GM12878 (cell line): ENCODE measurements around the gene SCMH1. TPM values are rescaled to one million over a fixed set of nuclear protein-coding genes. Genes with fewer than 3 reads are reported as not detected.

Experiments
- FOXK2 ChIP-seq: fragments of 450-650 bp; IDR thresholded peaks from 2 replicates; pipeline ENCODE4 v1.6.1; 2017; ENCODE audit warnings: mild to moderate bottlenecking, moderate library complexity
- HDAC2 ChIP-seq: fragments of 200-600 bp; sonication (generic); IDR thresholded peaks from 2 replicates; pipeline ENCODE4 v1.6.1; 2017
- MTA2 ChIP-seq: fragments of 450-650 bp; IDR thresholded peaks from 2 replicates; pipeline ENCODE4 v1.6.1; 2016; ENCODE audit warnings: low read depth, mild to moderate bottlenecking, moderate library complexity
- NFYB ChIP-seq: IDR thresholded peaks from 2 replicates; pipeline ENCODE4 v1.6.1; 2011; ENCODE audit warnings: low read depth, mild to moderate bottlenecking, low read length, improper control_type of control experiment, moderate library complexity; ENCODE audit not compliant: insufficient read depth
- NR2C2 ChIP-seq: IDR thresholded peaks from 2 replicates; pipeline ENCODE4 v1.6.1; 2011; ENCODE audit warnings: borderline replicate concordance, low read depth; ENCODE audit not compliant: control insufficient read depth, insufficient read length
- PML ChIP-seq: IDR thresholded peaks from 2 replicates; pipeline ENCODE4 v1.6.1; 2012; ENCODE audit warnings: low read length, inconsistent platforms
- RBBP5 ChIP-seq: fragments of 200-600 bp; sonication (generic); conservative IDR thresholded peaks from 2 replicates; pipeline ENCODE4 v1.6.1; 2016
- SIN3A ChIP-seq: IDR thresholded peaks from 2 replicates; pipeline ENCODE4 v1.6.1; 2012; ENCODE audit warnings: low read depth, low read length, improper control_type of control experiment
- STAT3 ChIP-seq: IDR thresholded peaks from 2 replicates; pipeline ENCODE4 v1.6.1; 2011; ENCODE audit warnings: low read depth, low read length, improper control_type of control experiment
- TCF12 ChIP-seq: IDR thresholded peaks from 2 replicates; pipeline ENCODE4 v1.6.1; 2011; ENCODE audit warnings: low read depth, mild to moderate bottlenecking, low read length
- ZNF24 ChIP-seq: fragments of 450-650 bp; IDR thresholded peaks from 2 replicates; pipeline ENCODE4 v1.6.1; 2017; ENCODE audit warnings: antibody characterized with exemption, mild to moderate bottlenecking
- polyA plus RNA-seq, 11 experiments: library from polyadenylated mRNA; depleted of rRNA in 4 of 11; unstranded in 6 of 11; stranded (reverse) in 5 of 11; fragments of >200 nt; fragmentation: Nextera tagmentation in 4 of 11; fragmentation: Illumina TruSeq in 1 of 11; extraction: Ambion mirVana in 4 of 11; extraction: Trizol in 1 of 11; gene quantifications; 1 replicate in 1 of 11; 2 replicates in 10 of 11; pipeline versions ENCODE4 v1.2.1 to v1.2.3, GENCODE V29; 2011 to 2016; ENCODE audit warnings: inconsistent platforms in 2 of 11, missing spikeins in 2 of 11, low read depth in 1 of 11
- total RNA-seq, 4 experiments: library from RNA; depleted of rRNA in 3 of 4; stranded (reverse); fragments of >200 nt in 3 of 4; fragmentation: Illumina TruSeq in 1 of 4; extraction: Trizol in 1 of 4; gene quantifications; 2 replicates each; pipeline versions ENCODE4 v1.2.1 to v1.2.3, GENCODE V29; 2013 to 2021
- TF ChIP-seq, protein P1 (sequence below): fragments of 450-650 bp; IDR thresholded peaks from 2 replicates; pipeline ENCODE4 v1.6.1; 2016; ENCODE audit warnings: mild to moderate bottlenecking
- TF ChIP-seq, protein P2 (sequence below): fragments of 450-650 bp; IDR thresholded peaks from 2 replicates; pipeline ENCODE4 v1.6.1; 2016; ENCODE audit warnings: mild to moderate bottlenecking
- TF ChIP-seq, protein P3 (sequence below): IDR thresholded peaks from 2 replicates; pipeline ENCODE4 v1.6.1; 2011; ENCODE audit warnings: low read depth, mild to moderate bottlenecking, low read length, moderate library complexity, borderline replicate concordance; ENCODE audit errors: extremely low read depth
- TF ChIP-seq, protein P4 (sequence below): fragments of 450-650 bp; IDR thresholded peaks from 2 replicates; pipeline ENCODE4 v1.6.1; 2018; ENCODE audit warnings: mild to moderate bottlenecking, low read depth, moderate library complexity; ENCODE audit not compliant: partially characterized antibody
- TF ChIP-seq, protein P5 (sequence below): fragments of 450-650 bp; IDR thresholded peaks from 2 replicates; pipeline ENCODE4 v1.6.1; 2017; ENCODE audit warnings: low read depth, mild to moderate bottlenecking, moderate library complexity
- TF ChIP-seq, protein P6 (sequence below): fragments of 150-350 bp; IDR thresholded peaks from 2 replicates; pipeline ENCODE4 v1.6.1; 2016; ENCODE audit warnings: low read depth, low read length

The SCMH1 gene
- total and polyA plus RNA-seq, 10 of the 15 experiments (the other 5 are each of a cell fraction or from before 2014, with no cell fraction given), result 7.5 to 44.1 (median 27.8) TPM

DNA sequence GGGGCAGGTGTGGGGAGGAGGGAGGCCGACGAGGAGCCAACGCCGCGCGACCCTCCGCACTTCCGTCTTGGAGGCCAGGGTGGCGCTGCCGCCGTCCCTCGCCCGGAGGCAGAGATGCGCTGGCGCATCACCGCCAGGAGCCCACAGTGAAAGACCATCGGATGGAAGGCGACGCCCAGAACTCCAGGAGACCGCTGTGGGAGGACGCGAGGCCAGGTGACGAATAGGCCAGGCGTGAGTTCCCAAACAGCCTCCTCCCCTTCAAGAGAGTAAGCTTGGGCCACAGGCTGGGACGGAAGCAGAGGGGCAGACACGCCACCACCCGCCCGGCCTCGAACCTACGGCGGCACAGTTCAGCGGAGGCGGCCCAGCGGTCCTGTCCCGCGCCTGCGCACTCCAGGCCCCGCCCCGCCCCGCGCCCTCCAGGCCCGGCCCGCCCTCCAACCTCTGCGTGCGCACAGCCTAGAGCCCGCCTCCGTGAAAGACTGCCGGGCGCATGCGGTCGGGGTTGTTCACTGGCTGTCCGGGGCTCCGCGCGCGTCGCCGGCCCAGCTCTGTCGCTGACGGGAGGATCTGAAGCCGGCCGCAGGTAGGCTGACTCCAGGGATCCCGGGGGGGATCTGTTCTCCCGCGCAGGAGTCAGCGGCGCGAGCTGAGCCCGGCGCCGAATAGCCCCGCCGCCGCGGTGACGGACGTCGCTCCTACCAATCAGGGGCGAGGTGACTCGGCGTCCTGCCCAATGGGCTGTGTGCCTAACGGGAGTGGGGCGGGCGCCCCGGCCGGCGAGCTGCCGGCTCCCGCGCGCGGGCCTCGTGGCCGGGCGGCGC is 262.7 kb downstream of the SCMH1 start, which contains the start of gene CTPS1 (continued):
- TF ChIP-seq, protein P1, sequence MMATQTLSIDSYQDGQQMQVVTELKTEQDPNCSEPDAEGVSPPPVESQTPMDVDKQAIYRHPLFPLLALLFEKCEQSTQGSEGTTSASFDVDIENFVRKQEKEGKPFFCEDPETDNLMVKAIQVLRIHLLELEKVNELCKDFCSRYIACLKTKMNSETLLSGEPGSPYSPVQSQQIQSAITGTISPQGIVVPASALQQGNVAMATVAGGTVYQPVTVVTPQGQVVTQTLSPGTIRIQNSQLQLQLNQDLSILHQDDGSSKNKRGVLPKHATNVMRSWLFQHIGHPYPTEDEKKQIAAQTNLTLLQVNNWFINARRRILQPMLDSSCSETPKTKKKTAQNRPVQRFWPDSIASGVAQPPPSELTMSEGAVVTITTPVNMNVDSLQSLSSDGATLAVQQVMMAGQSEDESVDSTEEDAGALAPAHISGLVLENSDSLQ, result peak; percentile 98
- no peak for TF ChIP-seq NR2C2
- TF ChIP-seq, protein P2, sequence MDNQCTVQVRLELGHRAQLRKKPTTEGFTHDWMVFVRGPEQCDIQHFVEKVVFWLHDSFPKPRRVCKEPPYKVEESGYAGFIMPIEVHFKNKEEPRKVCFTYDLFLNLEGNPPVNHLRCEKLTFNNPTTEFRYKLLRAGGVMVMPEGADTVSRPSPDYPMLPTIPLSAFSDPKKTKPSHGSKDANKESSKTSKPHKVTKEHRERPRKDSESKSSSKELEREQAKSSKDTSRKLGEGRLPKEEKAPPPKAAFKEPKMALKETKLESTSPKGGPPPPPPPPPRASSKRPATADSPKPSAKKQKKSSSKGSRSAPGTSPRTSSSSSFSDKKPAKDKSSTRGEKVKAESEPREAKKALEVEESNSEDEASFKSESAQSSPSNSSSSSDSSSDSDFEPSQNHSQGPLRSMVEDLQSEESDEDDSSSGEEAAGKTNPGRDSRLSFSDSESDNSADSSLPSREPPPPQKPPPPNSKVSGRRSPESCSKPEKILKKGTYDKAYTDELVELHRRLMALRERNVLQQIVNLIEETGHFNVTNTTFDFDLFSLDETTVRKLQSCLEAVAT, result 0 out of 2 replicates have a peak, but pooled peaks have one; percentile 48
- TF ChIP-seq, protein P3, sequence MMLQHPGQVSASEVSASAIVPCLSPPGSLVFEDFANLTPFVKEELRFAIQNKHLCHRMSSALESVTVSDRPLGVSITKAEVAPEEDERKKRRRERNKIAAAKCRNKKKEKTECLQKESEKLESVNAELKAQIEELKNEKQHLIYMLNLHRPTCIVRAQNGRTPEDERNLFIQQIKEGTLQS, result no peak
- TF ChIP-seq RBBP5, result no peak
- TF ChIP-seq HDAC2, result no peak
- no peak; the same call in 1 of the 2 replicates for TF ChIP-seq PML
- TF ChIP-seq, protein P4, sequence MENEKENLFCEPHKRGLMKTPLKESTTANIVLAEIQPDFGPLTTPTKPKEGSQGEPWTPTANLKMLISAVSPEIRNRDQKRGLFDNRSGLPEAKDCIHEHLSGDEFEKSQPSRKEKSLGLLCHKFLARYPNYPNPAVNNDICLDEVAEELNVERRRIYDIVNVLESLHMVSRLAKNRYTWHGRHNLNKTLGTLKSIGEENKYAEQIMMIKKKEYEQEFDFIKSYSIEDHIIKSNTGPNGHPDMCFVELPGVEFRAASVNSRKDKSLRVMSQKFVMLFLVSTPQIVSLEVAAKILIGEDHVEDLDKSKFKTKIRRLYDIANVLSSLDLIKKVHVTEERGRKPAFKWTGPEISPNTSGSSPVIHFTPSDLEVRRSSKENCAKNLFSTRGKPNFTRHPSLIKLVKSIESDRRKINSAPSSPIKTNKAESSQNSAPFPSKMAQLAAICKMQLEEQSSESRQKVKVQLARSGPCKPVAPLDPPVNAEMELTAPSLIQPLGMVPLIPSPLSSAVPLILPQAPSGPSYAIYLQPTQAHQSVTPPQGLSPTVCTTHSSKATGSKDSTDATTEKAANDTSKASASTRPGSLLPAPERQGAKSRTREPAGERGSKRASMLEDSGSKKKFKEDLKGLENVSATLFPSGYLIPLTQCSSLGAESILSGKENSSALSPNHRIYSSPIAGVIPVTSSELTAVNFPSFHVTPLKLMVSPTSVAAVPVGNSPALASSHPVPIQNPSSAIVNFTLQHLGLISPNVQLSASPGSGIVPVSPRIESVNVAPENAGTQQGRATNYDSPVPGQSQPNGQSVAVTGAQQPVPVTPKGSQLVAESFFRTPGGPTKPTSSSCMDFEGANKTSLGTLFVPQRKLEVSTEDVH, result peak; percentile 32
- TF ChIP-seq MTA2, result no peak
- peak; percentile 96 for TF ChIP-seq NFYB
- no peak for TF ChIP-seq STAT3
- TF ChIP-seq, protein P5, sequence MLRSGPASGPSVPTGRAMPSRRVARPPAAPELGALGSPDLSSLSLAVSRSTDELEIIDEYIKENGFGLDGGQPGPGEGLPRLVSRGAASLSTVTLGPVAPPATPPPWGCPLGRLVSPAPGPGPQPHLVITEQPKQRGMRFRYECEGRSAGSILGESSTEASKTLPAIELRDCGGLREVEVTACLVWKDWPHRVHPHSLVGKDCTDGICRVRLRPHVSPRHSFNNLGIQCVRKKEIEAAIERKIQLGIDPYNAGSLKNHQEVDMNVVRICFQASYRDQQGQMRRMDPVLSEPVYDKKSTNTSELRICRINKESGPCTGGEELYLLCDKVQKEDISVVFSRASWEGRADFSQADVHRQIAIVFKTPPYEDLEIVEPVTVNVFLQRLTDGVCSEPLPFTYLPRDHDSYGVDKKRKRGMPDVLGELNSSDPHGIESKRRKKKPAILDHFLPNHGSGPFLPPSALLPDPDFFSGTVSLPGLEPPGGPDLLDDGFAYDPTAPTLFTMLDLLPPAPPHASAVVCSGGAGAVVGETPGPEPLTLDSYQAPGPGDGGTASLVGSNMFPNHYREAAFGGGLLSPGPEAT, result no peak
- TF ChIP-seq, protein P6, sequence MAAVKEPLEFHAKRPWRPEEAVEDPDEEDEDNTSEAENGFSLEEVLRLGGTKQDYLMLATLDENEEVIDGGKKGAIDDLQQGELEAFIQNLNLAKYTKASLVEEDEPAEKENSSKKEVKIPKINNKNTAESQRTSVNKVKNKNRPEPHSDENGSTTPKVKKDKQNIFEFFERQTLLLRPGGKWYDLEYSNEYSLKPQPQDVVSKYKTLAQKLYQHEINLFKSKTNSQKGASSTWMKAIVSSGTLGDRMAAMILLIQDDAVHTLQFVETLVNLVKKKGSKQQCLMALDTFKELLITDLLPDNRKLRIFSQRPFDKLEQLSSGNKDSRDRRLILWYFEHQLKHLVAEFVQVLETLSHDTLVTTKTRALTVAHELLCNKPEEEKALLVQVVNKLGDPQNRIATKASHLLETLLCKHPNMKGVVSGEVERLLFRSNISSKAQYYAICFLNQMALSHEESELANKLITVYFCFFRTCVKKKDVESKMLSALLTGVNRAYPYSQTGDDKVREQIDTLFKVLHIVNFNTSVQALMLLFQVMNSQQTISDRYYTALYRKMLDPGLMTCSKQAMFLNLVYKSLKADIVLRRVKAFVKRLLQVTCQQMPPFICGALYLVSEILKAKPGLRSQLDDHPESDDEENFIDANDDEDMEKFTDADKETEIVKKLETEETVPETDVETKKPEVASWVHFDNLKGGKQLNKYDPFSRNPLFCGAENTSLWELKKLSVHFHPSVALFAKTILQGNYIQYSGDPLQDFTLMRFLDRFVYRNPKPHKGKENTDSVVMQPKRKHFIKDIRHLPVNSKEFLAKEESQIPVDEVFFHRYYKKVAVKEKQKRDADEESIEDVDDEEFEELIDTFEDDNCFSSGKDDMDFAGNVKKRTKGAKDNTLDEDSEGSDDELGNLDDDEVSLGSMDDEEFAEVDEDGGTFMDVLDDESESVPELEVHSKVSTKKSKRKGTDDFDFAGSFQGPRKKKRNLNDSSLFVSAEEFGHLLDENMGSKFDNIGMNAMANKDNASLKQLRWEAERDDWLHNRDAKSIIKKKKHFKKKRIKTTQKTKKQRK, result no peak
- no peak for TF ChIP-seq TCF12
- TF ChIP-seq ZNF24, result peak; percentile 60; the same call in 1 of the 2 replicates
- TF ChIP-seq SIN3A, result 0 out of 2 replicates have a peak, but pooled peaks have one; percentile 57
- no peak for TF ChIP-seq FOXK2
